ENCODE data around the gene KRT12. TPM values are rescaled to one million over a fixed set of nuclear protein-coding genes. Genes with fewer than 3 reads are reported as not detected.

KRT12 gene
- not detected in 2 replicates for total RNA-seq

DNA sequence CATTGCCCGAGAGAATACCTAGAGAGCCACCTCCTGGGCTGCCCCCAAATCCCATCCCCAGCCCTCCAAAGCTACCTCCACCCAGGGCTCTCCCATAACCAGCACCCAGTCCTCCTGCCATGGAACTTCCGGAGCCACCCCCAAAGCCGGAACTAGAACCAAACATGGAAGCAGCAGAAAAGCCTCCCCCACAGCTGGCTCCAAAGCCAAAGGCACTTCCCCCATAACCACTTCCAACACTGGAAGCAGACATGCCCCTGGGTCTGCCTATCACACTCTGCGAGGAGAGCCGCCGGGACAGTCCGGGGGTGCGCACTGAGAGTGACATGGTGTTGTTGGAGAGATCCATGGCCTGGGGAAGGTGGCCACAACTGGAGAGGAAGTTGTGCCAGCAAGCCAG, at the start of gene KRT12:
Gene KRT12 (minus strand): TSS at position 386 of the 400 bp plus-strand sequence. CDS start 37 bp downstream, at position 349.
- POLR2A ChIA-PET = no interaction called here
- H3K9me3 Mint-ChIP-seq = no peaks in the 10 kb centered on the region
- peaks cover 25% of the 10 kb centered on the region for H3K27me3 Mint-ChIP-seq
- no peaks in the 10 kb centered on the region for H3K4me1 Mint-ChIP-seq
- intact Hi-C loops (cut with micrococcal nuclease) = no loop called here
- CTCF ChIA-PET = interaction anchor here (0.7 kb wide), 1 partner anchor 345 kb away, joined by 4 read pairs; no protein-coding TSS in a partner anchor
- H3K27ac Mint-ChIP-seq = no peak within 1 kb of the TSS
- TF ChIP-seq, protein P1, sequence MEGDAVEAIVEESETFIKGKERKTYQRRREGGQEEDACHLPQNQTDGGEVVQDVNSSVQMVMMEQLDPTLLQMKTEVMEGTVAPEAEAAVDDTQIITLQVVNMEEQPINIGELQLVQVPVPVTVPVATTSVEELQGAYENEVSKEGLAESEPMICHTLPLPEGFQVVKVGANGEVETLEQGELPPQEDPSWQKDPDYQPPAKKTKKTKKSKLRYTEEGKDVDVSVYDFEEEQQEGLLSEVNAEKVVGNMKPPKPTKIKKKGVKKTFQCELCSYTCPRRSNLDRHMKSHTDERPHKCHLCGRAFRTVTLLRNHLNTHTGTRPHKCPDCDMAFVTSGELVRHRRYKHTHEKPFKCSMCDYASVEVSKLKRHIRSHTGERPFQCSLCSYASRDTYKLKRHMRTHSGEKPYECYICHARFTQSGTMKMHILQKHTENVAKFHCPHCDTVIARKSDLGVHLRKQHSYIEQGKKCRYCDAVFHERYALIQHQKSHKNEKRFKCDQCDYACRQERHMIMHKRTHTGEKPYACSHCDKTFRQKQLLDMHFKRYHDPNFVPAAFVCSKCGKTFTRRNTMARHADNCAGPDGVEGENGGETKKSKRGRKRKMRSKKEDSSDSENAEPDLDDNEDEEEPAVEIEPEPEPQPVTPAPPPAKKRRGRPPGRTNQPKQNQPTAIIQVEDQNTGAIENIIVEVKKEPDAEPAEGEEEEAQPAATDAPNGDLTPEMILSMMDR (IDR thresholded peaks at IDR 0.05) = no peak
- DNase-seq = no peak
- no peaks in the 10 kb centered on the region for H3K36me3 Mint-ChIP-seq (ENCODE audit: low read depth)
- no peak within 1 kb of the TSS for H3K4me3 Mint-ChIP-seq
- ATAC-seq (ENCODE audit: low read depth) = no peak

DNA sequence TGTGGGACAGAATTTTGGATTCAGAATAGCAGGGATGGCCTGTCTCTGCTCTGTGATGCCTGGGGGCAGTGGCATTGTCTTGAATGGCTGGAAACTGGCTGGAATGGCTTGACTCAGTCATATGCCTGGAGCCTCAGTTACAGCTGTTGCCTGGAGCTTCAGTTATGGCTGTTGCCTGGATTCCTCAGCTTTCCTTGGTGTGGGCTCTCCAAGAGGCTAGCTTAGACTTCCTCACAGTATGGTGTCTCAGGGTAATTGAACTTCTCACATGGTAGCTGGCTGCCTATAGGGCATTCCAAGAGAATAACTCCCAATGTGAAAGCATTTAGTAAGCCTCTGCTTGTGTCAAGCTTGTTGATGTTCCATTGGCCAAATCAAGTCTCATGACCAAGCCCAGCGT, 49.3 kb upstream of the KRT12 start:
- POLR2A ChIA-PET = no interaction called here
- peaks cover 6% of the 10 kb centered on the region for H3K4me1 Mint-ChIP-seq
- intact Hi-C loops (cut with micrococcal nuclease) = no loop called here
- no peak for DNase-seq
- H3K4me3 Mint-ChIP-seq = no peak overlapping the region
- H3K27me3 Mint-ChIP-seq = peaks cover 18% of the 10 kb centered on the region
- H3K36me3 Mint-ChIP-seq (ENCODE audit: low read depth) = no peaks in the 10 kb centered on the region
- no peak for ATAC-seq (ENCODE audit: low read depth)
- TF ChIP-seq, protein P1 (IDR thresholded peaks at IDR 0.05) = no peak
- CTCF ChIA-PET = no interaction called here
- H3K9me3 Mint-ChIP-seq = no peaks in the 10 kb centered on the region
- no peak overlapping the region for H3K27ac Mint-ChIP-seq

DNA sequence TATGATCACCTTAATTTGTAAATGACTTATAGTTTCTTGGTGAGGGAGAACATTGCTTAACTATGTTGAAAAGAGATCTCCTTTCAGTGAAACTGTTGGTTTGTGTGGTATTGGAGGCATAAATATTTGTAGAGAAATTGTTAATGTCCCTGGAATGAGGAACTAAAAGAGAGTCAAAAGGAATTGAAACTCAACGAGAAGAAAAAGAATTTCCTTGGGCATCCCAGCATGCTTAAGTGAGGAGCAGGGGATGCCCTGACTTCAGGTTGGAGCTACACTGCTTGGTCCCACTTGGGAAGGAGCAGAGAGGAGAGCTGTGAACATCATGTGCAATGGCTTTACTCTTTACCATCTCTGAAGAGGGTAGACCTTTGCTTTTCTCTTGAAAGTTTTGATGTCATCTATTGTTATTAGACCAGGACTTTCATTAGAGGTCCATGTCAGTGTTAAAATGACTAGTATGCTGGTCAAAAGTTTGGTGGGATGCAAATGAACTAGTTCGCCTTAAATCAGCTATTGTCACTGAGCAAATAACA, 48.8 kb upstream of the KRT12 start:
- Mint-ChIP-seq H3K27ac (no peak overlapping the region), H3K4me3 (no peak overlapping the region), H3K27me3 (peaks cover 14% of the 10 kb centered on the region), H3K9me3 (no peaks in the 10 kb centered on the region), H3K4me1 (peaks cover 6% of the 10 kb centered on the region), H3K36me3 (ENCODE audit: low read depth) (no peaks in the 10 kb centered on the region)
- TF ChIP-seq, protein P1 (IDR thresholded peaks at IDR 0.05) = no peak
- intact Hi-C loops (cut with micrococcal nuclease) = no loop called here
- CTCF ChIA-PET = no interaction called here
- no peak for ATAC-seq (ENCODE audit: low read depth)
- POLR2A ChIA-PET = no interaction called here
- DNase-seq = no peak

DNA sequence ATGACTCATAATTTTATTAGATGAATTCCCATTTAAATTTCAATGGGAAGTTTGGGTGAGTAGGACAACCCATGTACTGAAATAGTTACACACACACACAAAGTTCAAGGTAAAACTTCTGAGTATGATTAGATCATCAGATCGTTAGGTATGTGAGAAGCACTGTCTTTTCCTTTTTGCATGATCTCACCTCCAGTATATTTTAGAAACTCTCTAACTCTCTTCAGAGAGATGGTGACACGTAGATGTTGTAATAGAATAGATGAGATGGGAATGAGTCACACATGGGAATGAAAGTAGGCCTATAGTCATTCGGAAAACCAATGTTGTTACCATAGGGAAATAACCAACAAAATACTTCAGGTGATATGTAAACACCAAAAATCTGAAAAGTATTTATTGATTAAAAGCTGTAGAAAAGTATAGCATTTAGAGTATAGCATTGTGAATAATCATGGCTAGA, 48.2 kb upstream of the KRT12 start:
- ATAC-seq (ENCODE audit: low read depth) = no peak
- Mint-ChIP-seq H3K4me1 (peaks cover 6% of the 10 kb centered on the region), H3K4me3 (no peak overlapping the region), H3K27me3 (peaks cover 14% of the 10 kb centered on the region), H3K36me3 (ENCODE audit: low read depth) (no peaks in the 10 kb centered on the region), H3K9me3 (no peaks in the 10 kb centered on the region), H3K27ac (no peak overlapping the region)
- CTCF ChIA-PET = no interaction called here
- DNase-seq = no peak
- TF ChIP-seq, protein P1 (IDR thresholded peaks at IDR 0.05) = no peak
- intact Hi-C loops (cut with micrococcal nuclease) = no loop called here
- POLR2A ChIA-PET = interaction anchor here (0.5 kb wide), 1 partner anchor 192 kb away, joined by 3 read pairs; no protein-coding TSS in a partner anchor

DNA sequence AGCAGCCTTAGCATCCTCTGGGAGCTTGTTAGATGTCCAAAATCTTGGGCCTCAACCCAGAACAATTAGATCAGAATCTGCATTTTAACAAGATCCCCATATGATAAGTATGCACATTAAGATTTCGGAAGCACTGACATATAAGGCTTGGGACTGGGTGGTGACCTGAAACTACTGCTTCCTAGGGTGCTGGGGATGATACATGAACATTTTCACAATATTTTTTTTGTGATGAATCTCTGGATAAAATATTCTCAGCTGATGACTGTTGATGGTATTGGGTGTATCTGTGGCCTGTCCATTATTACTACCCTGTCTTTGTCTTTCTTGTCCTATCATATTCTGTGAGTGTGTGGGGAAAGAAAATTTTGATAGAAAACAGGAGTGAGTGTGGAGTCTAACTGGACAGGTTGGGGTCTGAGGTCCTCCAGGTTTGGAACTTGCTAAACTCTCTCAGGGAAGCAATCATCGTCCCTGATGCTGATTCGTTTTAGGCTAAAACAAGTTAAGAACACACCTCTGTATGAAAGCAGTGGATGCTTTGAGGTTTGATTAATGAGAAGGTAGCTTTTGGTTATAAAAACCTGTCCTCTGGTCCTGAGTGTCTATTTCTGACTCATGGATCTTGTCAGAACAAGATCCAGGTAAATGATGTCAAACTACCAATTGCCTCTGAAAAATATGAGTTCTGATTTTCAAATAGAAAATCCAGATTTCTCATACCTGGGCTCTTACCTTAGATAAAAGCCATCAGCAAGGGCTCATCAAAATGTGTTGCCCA, 47.2 kb upstream of the KRT12 start:
- ATAC-seq (ENCODE audit: low read depth) (no peak), DNase-seq (no peak)
- peaks cover 16% of the 10 kb centered on the region for H3K27me3 Mint-ChIP-seq
- peaks cover 6% of the 10 kb centered on the region for H3K4me1 Mint-ChIP-seq
- intact Hi-C loops (cut with micrococcal nuclease) = no loop called here
- TF ChIP-seq, protein P1 (IDR thresholded peaks at IDR 0.05) = no peak
- no peak overlapping the region for H3K27ac Mint-ChIP-seq
- H3K36me3 Mint-ChIP-seq (ENCODE audit: low read depth) = no peaks in the 10 kb centered on the region
- POLR2A ChIA-PET = no interaction called here
- no peak overlapping the region for H3K4me3 Mint-ChIP-seq
- H3K9me3 Mint-ChIP-seq = no peaks in the 10 kb centered on the region
- CTCF ChIA-PET = interaction anchor here (1.1 kb wide), 1 partner anchor 751 kb away, joined by 3 read pairs; no protein-coding TSS in a partner anchor

All from activated B cell treated with CpG ODN at 0.5 μM for 24 hours (primary cell).